Right lung (tissue), 10 donors: ENCODE measurements around the gene GNA14. TPM values are rescaled to one million over a fixed set of nuclear protein-coding genes. Genes with fewer than 3 reads are reported as not detected.
A peak's percentile ranks its signal among the peaks of the same experiment; 100 is the strongest.
"Not testable (repeated sequence)": the region's sequence is repeated elsewhere in the genome, so short reads cannot be mapped to it uniquely, and the experiment has no call there.

ENCODE experiments used
- DNase-seq, 2 donors: peaks; one replicate each; pipeline ENCODE4 v3.0.0-alpha.2; 2013
- long read RNA-seq, 8 donors: transcript quantifications; one replicate each; lab custom pipeline, GENCODE V29; 2026
- polyA plus RNA-seq, 5 donors: library from polyadenylated mRNA; unstranded; fragments of 120-200 nt; gene quantifications; one replicate each; pipeline versions ENCODE4 v1.2.1 to v1.2.3, GENCODE V29; 2013; ENCODE audit warnings: inconsistent platforms in 1 of 5, low replicate concordance in 1 of 5; ENCODE audit not compliant: insufficient read length in 5 of 5, insufficient read depth in 1 of 5

GNA14 gene
- polyA plus RNA-seq, result 10 to 100 TPM in 4 of 5 donors, 1 to 10 TPM in 1; 8.4 to 13.5 (median 10.8) TPM
- long read RNA-seq, donor 1, partial matches to known transcripts, result 0 of 3 reads
- long read RNA-seq, donor 1, other reads (novel, unspliced or antisense), result 0 of 3 reads
- long read RNA-seq, donor 2, partial matches to known transcripts, result 0 of 3 reads
- long read RNA-seq, donor 2, other reads (novel, unspliced or antisense), result 0 of 3 reads
- long read RNA-seq, donor 3, partial matches to known transcripts, result 0 of 4 reads
- long read RNA-seq, donor 3, other reads (novel, unspliced or antisense), result 0 of 4 reads
- long read RNA-seq, donor 4, partial matches to known transcripts, result 0 of 2 reads
- long read RNA-seq, donor 4, other reads (novel, unspliced or antisense), result 0 of 2 reads
- long read RNA-seq, donor 5, partial matches to known transcripts, result 0 of 3 reads
- long read RNA-seq, donor 5, other reads (novel, unspliced or antisense), result 0 of 3 reads
- long read RNA-seq, donor 6, partial matches to known transcripts, result 0 of 3 reads
- long read RNA-seq, donor 6, other reads (novel, unspliced or antisense), result 0 of 3 reads
- long read RNA-seq, donor 7, result 0 reads
- long read RNA-seq, donor 8, partial matches to known transcripts, result 0 of 3 reads
- long read RNA-seq, donor 8, other reads (novel, unspliced or antisense), result 0 of 3 reads

- DNase-seq, result peak; percentile 54 to 64
These were observed at the start of gene GNA14 for GRCh38 chr9:77648234-77649108. GNA14 (minus strand) TSS chr9:77648322; CDS start chr9:77647793, 529 bp downstream.

- DNase-seq, result no peak
These were observed 49.3 kb upstream of the GNA14 start for GRCh38 chr9:77697238-77697984.

- DNase-seq, result not testable (repeated sequence)
These were observed 42.6 kb upstream of the GNA14 start for GRCh38 chr9:77690723-77691122.

GRCh38 chr9:77690119-77690518, 42.0 kb upstream of the GNA14 start:
- DNase-seq, result not testable (repeated sequence)

GRCh38 chr9:77687737-77688136, 39.6 kb upstream of the GNA14 start:
- DNase-seq, result not testable (repeated sequence)

- no peak for DNase-seq
These were observed 32.5 kb upstream of the GNA14 start for GRCh38 chr9:77680581-77680980.

- no peak for DNase-seq
These were observed 31.7 kb upstream of the GNA14 start for GRCh38 chr9:77679661-77680368.

- no peak for DNase-seq
These were observed 31.0 kb upstream of the GNA14 start for GRCh38 chr9:77679088-77679487.

- DNase-seq, result peak in 1 of 2 donors; percentile 40
These were observed 29.9 kb upstream of the GNA14 start for GRCh38 chr9:77677957-77678535.

- DNase-seq, result no peak
These were observed 29.3 kb upstream of the GNA14 start for GRCh38 chr9:77677397-77677796.

GRCh38 chr9:77673941-77674791, 26.0 kb upstream of the GNA14 start:
- peak; percentile 82 to 85 for DNase-seq

- DNase-seq, result no peak
These were observed 24.1 kb upstream of the GNA14 start for GRCh38 chr9:77672183-77672582.

GRCh38 chr9:77667151-77667550, 19.0 kb upstream of the GNA14 start:
- DNase-seq, result no peak

GRCh38 chr9:77663754-77664153, 15.6 kb upstream of the GNA14 start:
- no peak for DNase-seq

GRCh38 chr9:77661566-77662085, 13.5 kb upstream of the GNA14 start:
- no peak for DNase-seq

- no peak for DNase-seq
These were observed 11.8 kb upstream of the GNA14 start for GRCh38 chr9:77659926-77660325.

GRCh38 chr9:77651203-77651602, 3.1 kb upstream of the GNA14 start:
- DNase-seq, result no peak

GRCh38 chr9:77649109-77649812, 1.1 kb upstream of the GNA14 start:
- DNase-seq, result peak in 1 of 2 donors; percentile 17
